Smooth muscle cell (in vitro differentiated cells): ENCODE measurements around the gene MORN1. TPM values are rescaled to one million over a fixed set of nuclear protein-coding genes. Genes with fewer than 3 reads are reported as not detected.

ENCODE experiments used
- DNase-seq: peaks from one replicate; lab custom pipeline; 2025; ENCODE audit not compliant: unreplicated experiment; lab: John Stamatoyannopoulos, UW
- H2AFZ ChIP-seq: fragments of 200-600 bp; sonication (generic); 2 replicates; pipeline ENCODE4 v1.6.0; 2016; ENCODE audit warnings: antibody characterized with exemption, low read depth, mild to moderate bottlenecking
- H3F3A ChIP-seq: fragments of 200-600 bp; sonication (generic); 2 replicates; pipeline ENCODE4 v1.6.0; 2017; ENCODE audit warnings: antibody characterized with exemption, low read depth
- H3K27ac ChIP-seq: fragments of 200-600 bp; sonication (generic); 2 replicates; pipeline ENCODE4 v1.5.1; 2016; ENCODE audit warnings: low read depth, mild to moderate bottlenecking
- H3K27me3 ChIP-seq: fragments of 200-600 bp; sonication (generic); 2 replicates; pipeline ENCODE4 v1.6.1; 2016; ENCODE audit warnings: low read depth, mild to moderate bottlenecking
- H3K36me3 ChIP-seq: fragments of 200-600 bp; sonication (generic); 2 replicates; pipeline ENCODE4 v1.5.1; 2016; ENCODE audit warnings: low read depth
- H3K4me1 ChIP-seq: fragments of 200-600 bp; sonication (generic); 2 replicates; pipeline ENCODE4 v1.5.1; 2016; ENCODE audit warnings: low read depth
- H3K4me2 ChIP-seq: fragments of 200-600 bp; sonication (generic); 2 replicates; pipeline ENCODE4 v1.6.0; 2016; ENCODE audit warnings: mild to moderate bottlenecking
- H3K4me3 ChIP-seq: fragments of 200-600 bp; sonication (generic); 2 replicates; pipeline ENCODE4 v1.5.1; 2016; ENCODE audit warnings: mild to moderate bottlenecking
- H3K79me2 ChIP-seq: fragments of 200-600 bp; sonication (generic); 2 replicates; pipeline ENCODE4 v1.6.0; 2016; ENCODE audit warnings: low read depth, mild to moderate bottlenecking
- H3K9ac ChIP-seq: fragments of 200-600 bp; sonication (generic); 2 replicates; pipeline ENCODE4 v1.6.0; 2016; ENCODE audit warnings: low read depth
- H3K9me3 ChIP-seq: fragments of 200-600 bp; sonication (generic); replicated peaks from 2 replicates; pipeline ENCODE4 v1.5.1; 2016; ENCODE audit warnings: low read depth
- H4K20me1 ChIP-seq: fragments of 200-600 bp; sonication (generic); 2 replicates; pipeline ENCODE4 v1.6.0; 2016; ENCODE audit warnings: low read depth
- CTCF ChIP-seq: fragments of 200-600 bp; sonication (generic); IDR thresholded peaks from 2 replicates; pipeline ENCODE4 v1.5.1; 2017; ENCODE audit warnings: borderline replicate concordance, mild to moderate bottlenecking, antibody characterized with exemption; ENCODE audit not compliant: insufficient read depth, poor library complexity, severe bottlenecking
- WGBS: methylation state at CpG from one replicate; pipeline ENCODE4 v1.1.7; 2016; ENCODE audit warnings: low lambda C conversion rate; 5-methylcytosine and 5-hydroxymethylcytosine counted together
- polyA plus RNA-seq: library from polyadenylated mRNA; unstranded; fragments of >200 nt; fragmentation: Nextera tagmentation; extraction: Ambion mirVana; gene quantifications from 2 replicates; pipeline ENCODE4 v1.2.1, GENCODE V29; 2016
- total RNA-seq: library from RNA; depleted of rRNA; stranded (reverse); fragments of >200 nt; gene quantifications from 2 replicates; pipeline ENCODE4 v1.2.3, GENCODE V29; 2014

The MORN1 gene
- total and polyA plus RNA-seq, 2 experiments from 2014 or later = 4.9 to 6.2 TPM

GRCh38 chr1:2331200-2331544, 60.2 kb downstream of the MORN1 start:
- TF ChIP-seq CTCF = no peak
- Histone ChIP-seq H3K9ac (no peak overlapping the region), H3K27me3 (no peaks in the 10 kb centered on the region), H3F3A (no peaks in the 10 kb centered on the region), H3K36me3 (no peaks in the 10 kb centered on the region), H3K27ac (peak overlapping the region; percentile 28), H3K9me3 (no peaks in the 10 kb centered on the region), H2AFZ (no peak overlapping the region), H3K4me2 (no peak overlapping the region), H4K20me1 (no peaks in the 10 kb centered on the region), H3K4me3 (no peak overlapping the region), H3K79me2 (no peaks in the 10 kb centered on the region), H3K4me1 (no peaks in the 10 kb centered on the region)
- WGBS = 100% methylated on average over 8 of the region's 11 CpGs
- no peak for DNase-seq

GRCh38 chr1:2330519-2331199, 60.7 kb downstream of the MORN1 start:
- Histone ChIP-seq H3K27ac (peak overlapping the region; percentile 28), H3K9ac (no peak overlapping the region)
- 72% methylated on average over 31 of the region's 31 CpGs for WGBS

GRCh38 chr1:2330035-2330434, 61.3 kb downstream of the MORN1 start:
- Histone ChIP-seq H4K20me1 (no peaks in the 10 kb centered on the region), H3K4me1 (peaks cover 4% of the 10 kb centered on the region), H3K9me3 (no peaks in the 10 kb centered on the region), H3F3A (no peaks in the 10 kb centered on the region), H3K4me3 (no peak overlapping the region), H3K36me3 (no peaks in the 10 kb centered on the region), H3K27ac (peak overlapping the region; percentile 28), H3K79me2 (no peaks in the 10 kb centered on the region), H3K9ac (no peak overlapping the region), H3K27me3 (no peaks in the 10 kb centered on the region), H3K4me2 (peak overlapping the region; percentile 26), H2AFZ (no peak overlapping the region)
- no peak for TF ChIP-seq CTCF
- WGBS = 94% methylated on average over 12 of the region's 12 CpGs
- no peak for DNase-seq

More at GRCh38 chr1:2330519-2331199, 60.7 kb downstream of the MORN1 start:
- Histone ChIP-seq H3K79me2 (no peaks in the 10 kb centered on the region), H3K4me1 (peaks cover 4% of the 10 kb centered on the region), H2AFZ (no peak overlapping the region), H4K20me1 (no peaks in the 10 kb centered on the region), H3K27me3 (no peaks in the 10 kb centered on the region), H3F3A (no peaks in the 10 kb centered on the region), H3K4me2 (peak overlapping the region; percentile 26), H3K9me3 (no peaks in the 10 kb centered on the region), H3K4me3 (no peak overlapping the region), H3K36me3 (no peaks in the 10 kb centered on the region)
- DNase-seq = no peak
- TF ChIP-seq CTCF = no peak

GRCh38 chr1:2328676-2329455, 62.5 kb downstream of the MORN1 start:
- H3K4me3 ChIP-seq = no peak overlapping the region
- H3K79me2 ChIP-seq = no peaks in the 10 kb centered on the region
- H3K9me3 ChIP-seq = no peaks in the 10 kb centered on the region
- H3K27me3 ChIP-seq = no peaks in the 10 kb centered on the region
- H3K27ac ChIP-seq = no peak overlapping the region
- H3K4me1 ChIP-seq = peaks cover 4% of the 10 kb centered on the region
- WGBS = 93% methylated on average over 18 of the region's 24 CpGs
- no peaks in the 10 kb centered on the region for H4K20me1 ChIP-seq
- no peak overlapping the region for H3K4me2 ChIP-seq
- DNase-seq = no peak
- TF ChIP-seq CTCF = no peak
- H3K36me3 ChIP-seq = no peaks in the 10 kb centered on the region
- H3F3A ChIP-seq = no peaks in the 10 kb centered on the region
- H3K9ac ChIP-seq = no peak overlapping the region
- H2AFZ ChIP-seq = no peak overlapping the region
